GM18907 (cell line): ENCODE data around the gene SLF2.

Experiments used
- ATAC-seq: cut with Tn5 transposase; IDR thresholded peaks from one replicate; pipeline ENCODE4 v1.9.1; 2021; ENCODE audit warnings: mild to moderate bottlenecking, moderate library complexity; ENCODE audit not compliant: unreplicated experiment

The SLF2 gene

GRCh38 chr10:100912605-100913469 lies at the start of gene SLF2:
Gene SLF2 (plus strand): TSS chr10:100912963. CDS start chr10:100913111, 148 bp downstream.
- ATAC-seq: peak; percentile 95

GRCh38 chr10:100863433-100863832 lies 49.3 kb upstream of the SLF2 start:
- ATAC-seq: no peak

DNA sequence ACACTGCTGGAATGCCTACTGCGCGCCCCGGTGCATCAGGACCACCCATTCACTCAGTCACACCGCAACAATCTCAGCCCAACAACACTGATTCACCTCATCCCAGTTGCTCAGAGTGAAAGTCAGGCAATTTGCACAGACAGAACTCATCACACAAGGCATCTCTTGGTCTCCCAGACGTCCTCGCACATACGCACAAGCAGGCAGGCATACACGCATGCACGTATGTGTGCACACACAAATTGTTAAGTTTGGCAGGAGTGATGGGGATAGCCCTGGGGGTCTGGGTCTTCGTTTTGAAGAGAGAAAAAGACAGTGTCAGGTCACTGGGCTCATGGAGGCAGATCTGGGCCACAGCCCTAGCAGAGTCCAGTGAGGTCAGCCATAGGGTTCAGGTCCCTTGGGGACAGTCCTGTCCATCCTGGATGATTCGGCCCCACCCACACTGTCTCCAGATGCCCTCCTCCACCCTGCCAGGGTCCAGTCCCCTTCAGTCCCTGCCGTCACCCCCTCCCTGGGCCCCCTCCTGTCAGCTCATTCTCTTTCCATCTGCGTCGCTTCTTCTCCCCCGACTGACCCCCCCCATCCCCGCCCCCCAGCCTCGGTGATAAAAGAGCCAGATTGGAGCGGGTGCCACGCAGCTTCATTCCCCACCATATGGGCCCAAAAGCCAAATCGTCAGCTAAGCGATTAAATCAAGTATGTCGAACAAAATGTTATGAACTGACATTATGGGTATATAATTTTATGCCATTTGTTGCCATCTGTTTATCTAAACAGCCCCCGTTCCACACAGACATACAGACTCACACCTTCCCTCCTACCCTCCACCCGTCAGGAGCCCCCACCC lies 48.5 kb upstream of the SLF2 start:
- ATAC-seq: no peak

DNA sequence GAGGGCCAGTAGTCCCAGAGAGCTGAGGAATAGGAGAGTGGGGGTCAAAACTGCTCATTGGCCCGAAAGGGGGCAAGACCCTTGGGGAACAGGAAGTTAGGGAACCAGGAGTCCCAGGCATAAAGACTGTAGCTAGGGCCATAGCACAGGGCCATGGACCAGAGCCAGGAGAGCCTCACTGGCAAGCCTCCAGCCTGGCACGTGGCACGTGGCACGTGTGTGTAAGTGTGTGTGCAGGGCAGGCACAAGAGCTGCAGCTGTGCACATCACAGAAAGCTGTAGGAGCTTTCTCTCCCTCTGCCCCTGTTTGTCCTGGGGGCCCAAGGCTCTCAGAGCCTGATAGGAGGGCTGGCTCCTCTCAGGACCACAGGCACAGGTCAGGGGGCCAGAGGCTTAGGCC lies 47.8 kb upstream of the SLF2 start:
- no peak for ATAC-seq

GRCh38 chr10:100866010-100866409 lies 46.8 kb upstream of the SLF2 start:
- ATAC-seq: no peak

- ATAC-seq: no peak
These were observed 46.1 kb upstream of the SLF2 start for GRCh38 chr10:100866575-100867098.

DNA sequence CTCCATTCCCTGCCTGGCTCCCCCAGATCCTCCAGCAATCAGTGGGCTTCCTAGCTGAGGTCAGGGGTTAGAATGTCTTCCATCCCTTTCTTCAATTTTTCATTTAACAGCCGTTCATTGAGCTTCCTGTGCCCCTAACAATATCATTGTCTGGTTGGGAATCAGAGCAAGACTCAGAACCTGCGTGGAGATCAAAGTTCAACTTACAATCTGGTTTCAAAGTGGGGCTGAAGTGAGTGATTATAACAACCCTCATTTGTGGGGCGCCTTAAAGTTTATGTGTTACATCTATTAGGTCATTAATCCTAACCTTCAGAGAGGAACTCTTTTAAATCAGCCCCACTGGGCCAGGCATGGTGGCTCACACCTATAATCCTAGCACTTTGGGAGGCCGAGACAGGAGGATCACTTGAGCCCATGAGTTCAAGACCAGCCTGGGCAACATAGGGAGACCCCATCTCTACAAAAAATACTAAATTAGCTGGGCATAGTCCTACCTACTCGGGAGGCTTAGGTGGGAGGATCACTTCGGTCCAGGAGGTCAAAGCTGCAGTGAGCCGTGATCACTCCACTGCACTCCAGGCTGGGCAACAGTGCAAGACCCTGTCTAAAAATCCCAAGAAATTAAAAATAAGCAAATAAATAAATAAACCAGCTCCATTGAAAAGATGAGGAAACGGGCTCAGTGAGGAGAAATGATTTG lies 45.4 kb upstream of the SLF2 start:
- no peak for ATAC-seq

GRCh38 chr10:100868382-100868781 lies 44.4 kb upstream of the SLF2 start:
- no peak for ATAC-seq

- ATAC-seq: no peak
These were observed 43.4 kb upstream of the SLF2 start for GRCh38 chr10:100869399-100869798.

DNA sequence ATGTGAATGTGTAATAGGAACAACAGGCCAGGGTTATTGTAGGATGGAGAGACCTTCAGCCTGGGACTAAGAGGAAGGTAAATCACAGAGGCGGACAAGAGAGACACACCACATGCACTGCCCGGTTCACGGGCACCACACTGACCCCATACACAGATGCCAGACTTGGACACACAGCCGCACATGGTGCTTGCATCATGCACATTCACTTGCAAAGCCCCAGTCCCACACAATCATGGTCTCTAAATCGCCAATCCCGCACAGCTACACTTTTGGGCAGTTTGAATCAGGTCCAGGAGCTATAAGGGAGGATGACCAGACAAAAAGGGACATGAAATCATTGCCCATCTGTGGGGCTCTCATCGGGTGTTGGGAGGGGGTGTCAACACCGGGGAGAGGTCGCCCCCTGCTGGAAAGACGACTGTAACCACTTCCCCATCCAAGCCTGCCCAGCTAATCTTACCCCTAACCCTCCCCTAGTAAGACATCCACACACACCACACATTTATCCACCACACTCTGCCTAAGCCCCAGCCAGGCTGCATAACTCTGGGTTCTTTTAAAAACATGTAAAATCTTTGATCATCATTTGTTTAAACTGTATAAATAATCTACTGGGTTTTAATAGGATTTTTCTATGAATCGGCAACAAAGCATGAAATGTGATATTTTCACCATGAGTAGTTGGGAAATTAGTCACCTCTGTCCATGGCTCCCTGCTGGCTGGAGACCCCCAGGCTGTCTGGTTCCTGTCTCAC lies 40.5 kb upstream of the SLF2 start:
- ATAC-seq: no peak

GRCh38 chr10:100873146-100873826 lies 39.5 kb upstream of the SLF2 start:
- ATAC-seq: no peak

- ATAC-seq: no peak
These were observed 38.9 kb upstream of the SLF2 start for GRCh38 chr10:100873827-100874326.

GRCh38 chr10:100874702-100875483 lies 37.9 kb upstream of the SLF2 start:
- no peak for ATAC-seq

GRCh38 chr10:100875484-100876166 lies 37.1 kb upstream of the SLF2 start:
- ATAC-seq: no peak

- no peak for ATAC-seq
These were observed 35.9 kb upstream of the SLF2 start for GRCh38 chr10:100876585-100877460.

DNA sequence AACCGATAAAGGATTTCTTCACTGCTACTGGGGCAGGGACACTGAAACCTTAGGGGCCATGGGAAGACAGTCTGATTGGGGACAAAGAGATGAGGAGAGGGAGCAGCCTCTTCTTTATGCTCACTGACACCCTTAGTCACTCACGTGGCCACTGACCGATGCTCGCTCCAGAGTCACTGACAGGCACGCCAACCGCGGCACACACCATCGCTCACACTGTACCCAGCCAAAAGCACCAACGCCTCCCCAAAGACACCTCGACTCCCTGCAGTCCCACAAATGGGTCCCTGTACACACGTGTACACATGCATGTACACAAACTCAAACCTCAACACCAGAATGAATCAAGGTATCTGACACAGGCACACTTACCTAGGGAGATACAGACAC lies 35.3 kb upstream of the SLF2 start:
- ATAC-seq: no peak

DNA sequence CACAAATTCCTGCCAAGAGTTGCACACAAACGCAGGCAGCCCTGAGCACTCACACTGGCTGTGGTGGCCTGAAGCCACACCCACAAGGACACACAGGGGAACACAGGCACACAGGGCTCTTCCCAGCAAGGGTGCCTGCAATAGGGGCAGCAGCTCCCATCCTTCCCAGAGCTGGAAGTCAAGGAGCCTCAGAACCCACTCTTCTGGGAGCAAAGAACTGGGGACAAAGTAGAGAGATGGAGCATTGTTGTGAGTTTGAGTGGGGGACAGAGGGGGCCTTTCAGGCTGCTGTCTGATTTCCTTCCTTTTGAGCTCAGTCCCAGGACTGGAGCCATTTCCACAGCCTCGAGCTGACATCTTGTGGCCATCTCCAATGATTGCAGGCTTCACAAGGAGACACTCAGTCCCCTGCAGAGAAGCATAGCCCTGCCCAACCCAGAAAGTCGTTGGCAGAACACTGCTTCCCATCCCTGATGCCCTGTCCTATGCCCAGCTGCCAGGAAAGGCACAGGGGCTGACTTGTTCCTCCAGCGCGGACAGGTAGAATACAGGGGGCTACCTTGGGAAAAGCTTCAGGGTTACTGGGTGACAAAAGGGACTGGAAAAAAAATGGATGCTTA lies 34.4 kb upstream of the SLF2 start:
- no peak for ATAC-seq
